IMR-90 (cell line): Measurements from ENCODE around the gene FANK1. TPM values are rescaled to one million over a fixed set of nuclear protein-coding genes. Genes with fewer than 3 reads are reported as not detected.

ENCODE experiments used
- ATAC-seq: fragments of 200-7000 bp; cut with Tn5 transposase; 2 replicates; pipeline ENCODE4 v1.9.1; 2020; ENCODE audit warnings: low read depth, mild to moderate bottlenecking, moderate library complexity
- BruUV-seq: library from RNA; stranded (reverse); fragments of 400-500 nt; replicated peaks from 2 replicates; lab custom pipeline; 2021; lab: Mats Ljungman, UMichigan
- CTCF ChIA-PET: fragments of 300-600 bp; formaldehyde crosslinking; extraction: SDS; loops from one replicate; lab custom pipeline; 2021; ENCODE audit warnings: antibody characterized with exemption; lab: Yijun Ruan, JAX
- POLR2A ChIA-PET: fragments of 300-600 bp; sonication (Branson Sonifier 250); formaldehyde crosslinking; loops from one replicate; lab custom pipeline; 2022; ENCODE audit warnings: antibody characterized with exemption; ENCODE audit not compliant: unreplicated experiment; lab: Charles Lee
- DNase-seq: peaks from one replicate; pipeline ENCODE4 v3.0.0; 2013
- H2AFZ ChIP-seq: replicated peaks from 2 replicates; pipeline ENCODE3; 2013; ENCODE audit warnings: low read length, mild to moderate bottlenecking; ENCODE audit not compliant: poor library complexity
- H2AK5ac ChIP-seq: 2 replicates; pipeline ENCODE4 v1.6.1; 2013; ENCODE audit warnings: low read depth, low read length, inconsistent platforms
- H2AK9ac ChIP-seq: replicated peaks from 2 replicates; pipeline ENCODE3; 2013; ENCODE audit warnings: mild to moderate bottlenecking, low read depth, low read length, moderate library complexity; ENCODE audit not compliant: poor library complexity
- H2BK120ac ChIP-seq: 2 replicates; pipeline ENCODE4 v1.6.1; 2013; ENCODE audit warnings: low read depth, low read length, inconsistent platforms
- H2BK15ac ChIP-seq: 3 replicates; pipeline ENCODE4 v1.6.1; 2013; ENCODE audit warnings: low read depth, low read length, inconsistent platforms
- H2BK20ac ChIP-seq: 2 replicates; pipeline ENCODE4 v1.6.1; 2013; ENCODE audit warnings: low read depth, mild to moderate bottlenecking, inconsistent platforms, low read length, moderate library complexity
- H2BK5ac ChIP-seq: 2 replicates; pipeline ENCODE4 v1.6.1; 2013; ENCODE audit warnings: mild to moderate bottlenecking, low read depth, low read length, inconsistent platforms; ENCODE audit not compliant: poor library complexity, severe bottlenecking
- H3K14ac ChIP-seq: replicated peaks from 2 replicates; pipeline ENCODE4 v1.6.1; 2013; ENCODE audit warnings: low read depth, low read length, inconsistent platforms
- H3K18ac ChIP-seq: 2 replicates; pipeline ENCODE4 v1.6.1; 2013; ENCODE audit warnings: low read depth, low read length, control low read depth
- H3K23ac ChIP-seq: 2 replicates; pipeline ENCODE4 v1.6.1; 2013; ENCODE audit warnings: low read depth, low read length, inconsistent platforms
- H3K27ac ChIP-seq: 2 replicates; pipeline ENCODE4 v1.5.1; 2013; ENCODE audit warnings: mild to moderate bottlenecking, control low read depth, low read length; ENCODE audit not compliant: insufficient read depth
- H3K27me3 ChIP-seq: 2 replicates; pipeline ENCODE4 v1.6.1; 2013; ENCODE audit warnings: low read length; ENCODE audit not compliant: control insufficient read depth, insufficient read depth
- H3K36me3 ChIP-seq: 2 replicates; pipeline ENCODE4 v1.6.1; 2013; ENCODE audit warnings: low read length, mixed read lengths; ENCODE audit not compliant: control insufficient read depth, insufficient read depth
- H3K4ac ChIP-seq: 2 replicates; pipeline ENCODE4 v1.6.1; 2013; ENCODE audit warnings: low read depth, low read length, inconsistent platforms
- H3K4me1 ChIP-seq: 2 replicates; pipeline ENCODE4 v1.6.1; 2013; ENCODE audit warnings: low read length, mixed read lengths; ENCODE audit not compliant: control insufficient read depth, insufficient read depth
- H3K4me2 ChIP-seq: 2 replicates; pipeline ENCODE4 v1.6.1; 2013; ENCODE audit warnings: low read depth, mild to moderate bottlenecking, control low read depth, low read length, moderate library complexity
- H3K4me3 ChIP-seq: 2 replicates; pipeline ENCODE4 v1.5.1; 2013; ENCODE audit warnings: low read depth, mild to moderate bottlenecking, control low read depth, low read length, moderate library complexity; ENCODE audit not compliant: insufficient read depth
- H3K56ac ChIP-seq: 2 replicates; pipeline ENCODE4 v1.6.1; 2013; ENCODE audit warnings: low read length, inconsistent platforms; ENCODE audit not compliant: insufficient read depth; ENCODE audit errors: extremely low read depth
- H3K79me1 ChIP-seq, 2 experiments: 2 replicates each; pipeline ENCODE4 v1.6.1; 2013; ENCODE audit warnings: low read length in 2 of 2, inconsistent platforms in 1 of 2, low read depth in 1 of 2
- H3K9ac ChIP-seq: 2 replicates; pipeline ENCODE4 v1.6.1; 2013; ENCODE audit warnings: low read depth, low read length, control low read depth
- H3K9me1 ChIP-seq: 2 replicates; pipeline ENCODE4 v1.6.1; 2013; ENCODE audit warnings: low read length, inconsistent platforms; ENCODE audit not compliant: insufficient read depth
- H3K9me3 ChIP-seq: 2 replicates; pipeline ENCODE4 v1.6.1; 2013; ENCODE audit warnings: low read length; ENCODE audit not compliant: control insufficient read depth, insufficient read depth
- H4K20me1 ChIP-seq: 2 replicates; pipeline ENCODE4 v1.6.1; 2013; ENCODE audit warnings: low read length, inconsistent platforms; ENCODE audit not compliant: insufficient read depth
- H4K5ac ChIP-seq: 2 replicates; pipeline ENCODE4 v1.6.1; 2013; ENCODE audit warnings: mild to moderate bottlenecking, low read depth, low read length, control low read depth
- H4K8ac ChIP-seq, 2 experiments: 2 replicates each; pipeline ENCODE4 v1.6.1; 2013; ENCODE audit warnings: low read depth in 2 of 2, low read length in 2 of 2, control low read depth in 1 of 2, inconsistent platforms in 1 of 2
- H4K91ac ChIP-seq: 2 replicates; pipeline ENCODE4 v1.6.1; 2013; ENCODE audit warnings: low read depth, low read length, inconsistent platforms; ENCODE audit not compliant: insufficient read depth
- BHLHE40 ChIP-seq: fragments of 150-350 bp; IDR thresholded peaks from 2 replicates; pipeline ENCODE4 v1.6.1; 2016; ENCODE audit warnings: mild to moderate bottlenecking, low read depth, low read length
- CEBPB ChIP-seq: IDR thresholded peaks from 2 replicates; pipeline ENCODE4 v1.6.1; 2012; ENCODE audit warnings: low read depth, low read length, improper control_type of control experiment
- FOS ChIP-seq: fragments of 150-350 bp; IDR thresholded peaks from 2 replicates; pipeline ENCODE4 v1.6.1; 2016; ENCODE audit warnings: low read depth, low read length
- MAFK ChIP-seq: IDR thresholded peaks from 2 replicates; pipeline ENCODE4 v1.6.1; 2012; ENCODE audit warnings: low read depth, low read length, improper control_type of control experiment
- MXI1 ChIP-seq: IDR thresholded peaks from 2 replicates; pipeline ENCODE4 v1.6.1; 2012; ENCODE audit warnings: low read depth, mild to moderate bottlenecking, low read length, moderate library complexity, borderline replicate concordance
- NFE2L2 ChIP-seq: fragments of 150-350 bp; IDR thresholded peaks from 2 replicates; pipeline ENCODE4 v1.6.1; 2016; ENCODE audit warnings: low read depth, mild to moderate bottlenecking, low read length
- WGBS, 2 experiments: methylation state at CpG; one replicate each; pipeline versions ENCODE4 v1.1.5 to v1.1.7; 2013; ENCODE audit warnings: missing lambda C conversion rate in 2 of 2; ENCODE audit not compliant: insufficient read length in 1 of 2; ENCODE audit errors: extremely low coverage in 2 of 2; 5-methylcytosine and 5-hydroxymethylcytosine counted together
- dilution Hi-C: fragments of 300-500 bp; cut with HindIII; formaldehyde crosslinking; loops from one replicate; pipeline ENCODE4 v1.14.3; 2018; ENCODE audit warnings: low sequenced_read_pairs; ENCODE audit not compliant: unreplicated experiment
- in situ Hi-C: fragments of 300-500 bp; cut with MboI; formaldehyde crosslinking; loops from 3 replicates; pipeline ENCODE4 v1.14.3; 2019; ENCODE audit warnings: low sequenced_read_pairs, inconsistent platforms, mixed read lengths
- intact Hi-C: fragments of 100-400 bp; cut with micrococcal nuclease; formaldehyde crosslinking; loops from 2 replicates; pipeline ENCODE4 v1.10.0; 2022
- polyA plus RNA-seq, 3 experiments: library from polyadenylated mRNA; depleted of rRNA; stranded (reverse); fragments of >200 nt; gene quantifications; 2 replicates each; pipeline ENCODE4 v1.2.3, GENCODE V29; 2012; ENCODE audit warnings: low replicate concordance in 1 of 3
- total RNA-seq: library from RNA; depleted of rRNA; stranded (reverse); fragments of >200 nt; gene quantifications from 2 replicates; pipeline ENCODE4 v1.2.3, GENCODE V29; 2012
- TF ChIP-seq, protein P1 (sequence below): fragments of 150-350 bp; IDR thresholded peaks from 2 replicates; pipeline ENCODE4 v1.6.1; 2017; ENCODE audit warnings: mild to moderate bottlenecking, antibody characterized with exemption, low read length, low read depth

FANK1 gene
- total and polyA plus RNA-seq, 2 of the 4 experiments (the other 2 are of a cell fraction), result 0.90 to 2.2 TPM

DNA sequence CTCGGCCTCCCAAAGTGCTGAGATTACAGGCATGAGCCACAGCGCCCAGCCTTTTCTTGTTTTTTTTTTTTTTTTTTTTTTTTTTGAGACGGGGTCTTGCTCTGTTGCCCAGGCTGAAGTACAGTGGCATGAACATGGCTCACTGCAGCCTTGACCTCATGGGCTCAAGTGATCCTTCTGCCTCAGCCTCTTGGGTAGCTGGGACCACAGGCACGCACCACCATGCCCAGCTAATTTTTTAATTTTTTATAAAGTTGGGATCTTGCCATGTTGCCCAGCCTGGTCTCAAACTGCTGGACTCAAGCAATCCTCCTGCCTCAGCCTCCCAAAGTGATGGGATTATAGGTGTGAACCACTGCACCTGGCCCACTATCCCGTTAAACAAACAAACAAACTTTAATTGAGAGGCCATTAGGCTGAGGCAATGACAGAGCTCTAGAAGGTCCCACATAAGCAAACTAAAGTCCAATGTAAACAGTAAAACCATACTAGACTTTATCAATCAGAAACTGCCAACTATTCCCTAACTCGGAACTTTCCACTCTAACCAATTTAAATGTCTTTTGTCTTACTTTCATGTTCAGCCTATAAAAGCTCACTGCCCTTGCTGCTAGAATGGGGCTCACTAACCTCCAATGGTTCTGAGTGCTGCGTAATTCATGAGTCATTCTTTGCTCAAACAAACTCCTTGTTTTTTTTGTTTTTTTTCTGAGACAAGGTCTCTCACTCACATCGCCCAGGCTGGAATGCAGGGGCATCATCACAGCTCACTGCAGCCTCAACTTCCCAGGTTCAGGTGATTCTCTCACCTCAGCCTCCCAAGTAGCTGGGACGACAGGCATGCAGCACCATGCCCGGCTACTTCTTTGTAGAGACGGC lies 17.2 kb upstream of the FANK1 start:
- POLR2A ChIA-PET, result interaction anchor here (0.7 kb wide), 1 partner anchor 1571 kb away, joined by 8 read pairs; no protein-coding TSS in a partner anchor
- no TSS peak for BruUV-seq

More for the DNA sequence above, 17.2 kb upstream of the FANK1 start:
- Histone ChIP-seq H2BK120ac (no peak overlapping the region), H3K4ac (peak overlapping the region; percentile 11; the same call in 1 of the 2 replicates), H4K5ac (no peak overlapping the region), H3K4me3 (no peak overlapping the region), H4K8ac (peak overlapping the region in 1 of 2 experiments; percentile 3; a peak in 1 of 4 replicates), H2AFZ (no peak overlapping the region), H3K9me3 (peaks cover 4% of the 10 kb centered on the region; the same call in 1 of the 2 replicates), H3K9ac (no peak overlapping the region), H2AK5ac (peak overlapping the region; percentile 11; the same call in 1 of the 2 replicates), H3K27ac (peak overlapping the region; percentile 62; the same call in 1 of the 2 replicates), H3K4me1 (peaks cover 10% of the 10 kb centered on the region), H3K18ac (peak overlapping the region; percentile 16; the same call in 1 of the 2 replicates), H3K9me1 (peaks cover 7% of the 10 kb centered on the region; the same call in 1 of the 2 replicates), H3K23ac (no peak overlapping the region), H2BK5ac (peak overlapping the region; percentile 71), H2AK9ac (no peak overlapping the region), H2BK20ac (no peak overlapping the region), H4K91ac (no peak overlapping the region), H3K4me2 (peak overlapping the region; percentile 47), H3K79me1 (peaks cover 10 to 16% of the 10 kb centered on the region in 2 experiments), H3K14ac (no peak overlapping the region), H3K56ac (no peak overlapping the region), H3K27me3 (no peaks in the 10 kb centered on the region), H2BK15ac (no peak overlapping the region), H3K36me3 (peaks cover 6% of the 10 kb centered on the region), H4K20me1 (peaks cover 10% of the 10 kb centered on the region)
- WGBS, 2 experiments, result 46% methylated on average over 6 of the region's 11 CpGs; no CpG with 5 or more reads in 1 of the 2 experiments
- dilution Hi-C loops, result no loop called here
- ATAC-seq (peak; percentile 95), DNase-seq (peak; percentile 96)
- CTCF ChIA-PET, result no interaction called here
- intact Hi-C loops, result loop anchor here (1.0 kb wide), 1 partner anchor 8 kb away; no protein-coding TSS in a partner anchor
- in situ Hi-C loops, result no loop called here
- peak; percentile 81 for TF ChIP-seq FOS
- TF ChIP-seq, protein P1, sequence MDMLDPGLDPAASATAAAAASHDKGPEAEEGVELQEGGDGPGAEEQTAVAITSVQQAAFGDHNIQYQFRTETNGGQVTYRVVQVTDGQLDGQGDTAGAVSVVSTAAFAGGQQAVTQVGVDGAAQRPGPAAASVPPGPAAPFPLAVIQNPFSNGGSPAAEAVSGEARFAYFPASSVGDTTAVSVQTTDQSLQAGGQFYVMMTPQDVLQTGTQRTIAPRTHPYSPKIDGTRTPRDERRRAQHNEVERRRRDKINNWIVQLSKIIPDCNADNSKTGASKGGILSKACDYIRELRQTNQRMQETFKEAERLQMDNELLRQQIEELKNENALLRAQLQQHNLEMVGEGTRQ, result no peak
- peak; percentile 39; the same call in 1 of the 2 replicates for TF ChIP-seq NFE2L2
- no peak for TF ChIP-seq MAFK
- no peak for TF ChIP-seq BHLHE40
- TF ChIP-seq MXI1, result no peak
- peak; percentile 39; the same call in 1 of the 2 replicates for TF ChIP-seq CEBPB
